Measurements from ENCODE around the gene RIN3. TPM values are rescaled to one million over a fixed set of nuclear protein-coding genes. Genes with fewer than 3 reads are reported as not detected.
A peak's percentile ranks its signal among the peaks of the same experiment; 100 is the strongest.

Gene RIN3
- total and polyA plus RNA-seq, 10 of the 15 experiments (the other 5 are each of a cell fraction or from before 2014, with no cell fraction given) = 0.91 to 23.3 (median 6.3) TPM

- TF ChIP-seq E2F8 (IDR thresholded peaks at IDR 0.05; ENCODE audit: low read depth, partially characterized antibody) (no peak), PML (IDR thresholded peaks at IDR 0.05; ENCODE audit: low read length) (no peak), CHD4 (IDR thresholded peaks at IDR 0.05) (no peak), MAX (IDR thresholded peaks at IDR 0.05; ENCODE audit: low read depth, low read length) (no peak), ZNF384 (IDR thresholded peaks at IDR 0.05; ENCODE audit: borderline replicate concordance, low read depth, low read length) (peak; percentile 81; the same call in 1 of the 2 replicates), PBX3 (IDR thresholded peaks at IDR 0.05; ENCODE audit: insufficient replicate concordance, low read depth, low read length) (no peak), DPF2 (IDR thresholded peaks at IDR 0.05) (peak; percentile 90), JUNB (IDR thresholded peaks at IDR 0.05) (no peak; the same call in 1 of the 2 replicates), ZBED1 (IDR thresholded peaks at IDR 0.05; ENCODE audit: borderline replicate concordance) (peak; percentile 70), POU2F2 (IDR thresholded peaks at IDR 0.05; ENCODE audit: borderline replicate concordance, low read depth, low read length) (peak; percentile 98), SIN3A (IDR thresholded peaks at IDR 0.05; ENCODE audit: low read depth, low read length) (no peak), ELK1 (IDR thresholded peaks at IDR 0.05; ENCODE audit: low read depth, low read length) (no peak), KDM1A (IDR thresholded peaks at IDR 0.05; ENCODE audit: borderline replicate concordance) (no peak), ATF2 (IDR thresholded peaks at IDR 0.05; ENCODE audit: low read length) (peak; percentile 75), ZNF207 (IDR thresholded peaks at IDR 0.05; ENCODE audit: borderline replicate concordance) (no peak), IKZF1 (conservative IDR thresholded peaks at IDR 0.05) (peak; percentile 75), KAT2A (conservative IDR thresholded peaks at IDR 0.05; ENCODE audit: control insufficient read depth, low read depth, low read length) (no peak), NR2F1 (conservative IDR thresholded peaks at IDR 0.05) (peak; percentile 39; the same call in 1 of the 2 replicates), ATF7 (IDR thresholded peaks at IDR 0.05; ENCODE audit: low read depth) (peak; percentile 91), RB1 (IDR thresholded peaks at IDR 0.05; ENCODE audit: borderline replicate concordance) (no peak), WRNIP1 (IDR thresholded peaks at IDR 0.05; ENCODE audit: borderline replicate concordance, low read depth, low read length) (no peak), ZBTB33 (IDR thresholded peaks at IDR 0.05) (no peak), ZSCAN29 (IDR thresholded peaks at IDR 0.05) (no peak)
Observed at GRCh38 chr14:92551044-92551841, 37.7 kb downstream of the RIN3 start (continued).
